Measurements from ENCODE around the gene CDH13.

The CDH13 gene

GRCh38 chr16:83117810-83118209, 491.0 kb downstream of the CDH13 start:
- H3K27me3 ChIP-seq (replicated peaks; ENCODE audit: insufficient read depth, low read length): no peaks in the 10 kb centered on the region
- no peak for TF ChIP-seq CTCF (IDR thresholded peaks at IDR 0.05; ENCODE audit: low read length)
- no peak for TF ChIP-seq EZH2phosphoT487 (IDR thresholded peaks at IDR 0.05; ENCODE audit: low read length)
- no peak for TF ChIP-seq EZH2 (optimal IDR thresholded peaks at IDR 0.05; ENCODE audit: low read depth, low read length)

GRCh38 chr16:83118365-83118764, 491.6 kb downstream of the CDH13 start:
- Histone ChIP-seq H3K4me1 (ENCODE audit: low read length) (no peaks in the 10 kb centered on the region), H3K4me3 (ENCODE audit: low read length) (no peak overlapping the region), H3K9ac (ENCODE audit: low read length) (no peak overlapping the region), H3K9me2 (replicated peaks; ENCODE audit: insufficient read depth, low read length) (no peaks in the 10 kb centered on the region), H3K27ac (ENCODE audit: low read length) (no peak overlapping the region), H3K36me3 (replicated peaks; ENCODE audit: insufficient read depth, low read length) (no peaks in the 10 kb centered on the region), H4K20me1 (ENCODE audit: insufficient read depth, low read length) (no peaks in the 10 kb centered on the region), H3K27me3 (replicated peaks; ENCODE audit: insufficient read depth, low read length) (no peaks in the 10 kb centered on the region), H3F3A (ENCODE audit: insufficient read depth, low read length) (no peaks in the 10 kb centered on the region), H3K79me2 (ENCODE audit: low read length) (no peaks in the 10 kb centered on the region), H2AFZ (ENCODE audit: low read length) (no peak overlapping the region), H3K4me2 (ENCODE audit: low read depth, low read length) (no peak overlapping the region), H3K9me3 (replicated peaks; ENCODE audit: insufficient read depth, low read length) (no peaks in the 10 kb centered on the region)
- DNase-seq: no peak
- TF ChIP-seq EZH2 (optimal IDR thresholded peaks at IDR 0.05; ENCODE audit: low read depth, low read length): no peak
- no peak for TF ChIP-seq CTCF (IDR thresholded peaks at IDR 0.05; ENCODE audit: low read length)
- no peak for TF ChIP-seq EZH2phosphoT487 (IDR thresholded peaks at IDR 0.05; ENCODE audit: low read length)

More at GRCh38 chr16:83117810-83118209, 491.0 kb downstream of the CDH13 start:
- H3K9me2 ChIP-seq (replicated peaks; ENCODE audit: insufficient read depth, low read length): no peaks in the 10 kb centered on the region
- no peak overlapping the region for H3K27ac ChIP-seq (ENCODE audit: low read length)
- no peak overlapping the region for H3K4me3 ChIP-seq (ENCODE audit: low read length)
- H3F3A ChIP-seq (ENCODE audit: insufficient read depth, low read length): no peaks in the 10 kb centered on the region
- H3K9ac ChIP-seq (ENCODE audit: low read length): no peak overlapping the region
- H3K4me2 ChIP-seq (ENCODE audit: low read depth, low read length): no peak overlapping the region
- no peaks in the 10 kb centered on the region for H3K36me3 ChIP-seq (replicated peaks; ENCODE audit: insufficient read depth, low read length)
- DNase-seq: no peak
- no peaks in the 10 kb centered on the region for H3K4me1 ChIP-seq (ENCODE audit: low read length)
- no peaks in the 10 kb centered on the region for H3K79me2 ChIP-seq (ENCODE audit: low read length)
- no peaks in the 10 kb centered on the region for H4K20me1 ChIP-seq (ENCODE audit: insufficient read depth, low read length)
- no peak overlapping the region for H2AFZ ChIP-seq (ENCODE audit: low read length)
- no peaks in the 10 kb centered on the region for H3K9me3 ChIP-seq (replicated peaks; ENCODE audit: insufficient read depth, low read length)

- Histone ChIP-seq H4K20me1 (ENCODE audit: insufficient read depth, low read length) (no peaks in the 10 kb centered on the region), H2AFZ (ENCODE audit: low read length) (no peak overlapping the region), H3K79me2 (ENCODE audit: low read length) (no peaks in the 10 kb centered on the region), H3K27me3 (replicated peaks; ENCODE audit: insufficient read depth, low read length) (no peaks in the 10 kb centered on the region), H3K4me1 (ENCODE audit: low read length) (no peaks in the 10 kb centered on the region), H3K36me3 (replicated peaks; ENCODE audit: insufficient read depth, low read length) (no peaks in the 10 kb centered on the region), H3K27ac (ENCODE audit: low read length) (no peak overlapping the region), H3K9me3 (replicated peaks; ENCODE audit: insufficient read depth, low read length) (no peaks in the 10 kb centered on the region), H3F3A (ENCODE audit: insufficient read depth, low read length) (no peaks in the 10 kb centered on the region), H3K9me2 (replicated peaks; ENCODE audit: insufficient read depth, low read length) (no peaks in the 10 kb centered on the region), H3K4me3 (ENCODE audit: low read length) (no peak overlapping the region), H3K4me2 (ENCODE audit: low read depth, low read length) (no peak overlapping the region), H3K9ac (ENCODE audit: low read length) (no peak overlapping the region)
- DNase-seq: no peak
- TF ChIP-seq CTCF (IDR thresholded peaks at IDR 0.05; ENCODE audit: low read length) (no peak), EZH2 (optimal IDR thresholded peaks at IDR 0.05; ENCODE audit: low read depth, low read length) (no peak), EZH2phosphoT487 (IDR thresholded peaks at IDR 0.05; ENCODE audit: low read length) (no peak)
These were observed 499.3 kb downstream of the CDH13 start for GRCh38 chr16:83125999-83126568.
